ENCODE measurements around the gene TAF13.

Gene TAF13, protein sequence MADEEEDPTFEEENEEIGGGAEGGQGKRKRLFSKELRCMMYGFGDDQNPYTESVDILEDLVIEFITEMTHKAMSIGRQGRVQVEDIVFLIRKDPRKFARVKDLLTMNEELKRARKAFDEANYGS

DNA sequence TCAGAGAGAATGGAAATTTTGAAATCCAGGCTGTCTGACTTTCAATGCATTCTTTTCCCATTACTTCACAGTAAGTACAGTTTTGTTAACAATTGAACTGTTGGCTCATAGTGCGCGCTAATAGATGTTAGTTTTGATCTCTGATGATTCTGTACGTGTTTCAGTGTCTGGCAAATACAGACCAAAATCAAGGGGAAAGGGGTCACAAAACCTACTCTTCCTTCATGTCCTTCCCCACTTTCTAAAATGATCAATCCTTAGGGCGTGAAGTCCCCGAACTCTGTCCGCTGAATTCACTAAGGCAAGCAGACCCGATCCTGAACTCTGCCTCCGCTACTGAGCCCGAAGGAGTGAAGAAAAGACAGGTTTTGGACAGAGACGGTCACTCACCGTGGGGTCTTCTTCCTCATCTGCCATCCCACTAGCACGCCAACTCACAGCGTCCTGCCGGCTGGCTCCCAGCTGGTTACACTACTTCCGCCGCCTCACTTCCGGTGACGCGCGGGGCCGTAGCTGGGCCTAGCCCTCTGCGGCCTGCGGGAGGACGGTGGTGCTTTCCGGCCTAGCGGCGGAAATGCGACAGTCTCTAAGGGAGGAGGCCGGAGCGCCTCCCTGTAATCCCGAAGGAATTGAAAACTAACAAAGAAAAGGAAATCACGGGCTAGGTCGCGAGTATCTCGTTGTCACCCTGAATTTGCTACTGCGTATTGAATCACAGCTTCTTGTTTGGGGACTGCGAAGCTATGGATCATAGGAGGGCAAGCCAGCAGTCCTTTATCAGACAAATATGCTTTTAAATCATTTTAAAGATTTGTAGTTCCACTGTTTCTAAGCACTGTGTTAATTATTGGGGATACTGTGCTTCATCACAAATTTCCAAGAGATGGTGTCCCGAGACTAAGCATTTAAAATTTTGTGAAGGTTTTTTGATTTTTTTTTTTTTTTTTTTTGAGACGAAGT is at the start of gene TAF13:
TAF13 (minus strand) TSS at position 473 of the 960 bp plus-strand sequence; CDS start at position 417, 56 bp downstream.
- peak; percentile 94 for DNase-seq

DNA sequence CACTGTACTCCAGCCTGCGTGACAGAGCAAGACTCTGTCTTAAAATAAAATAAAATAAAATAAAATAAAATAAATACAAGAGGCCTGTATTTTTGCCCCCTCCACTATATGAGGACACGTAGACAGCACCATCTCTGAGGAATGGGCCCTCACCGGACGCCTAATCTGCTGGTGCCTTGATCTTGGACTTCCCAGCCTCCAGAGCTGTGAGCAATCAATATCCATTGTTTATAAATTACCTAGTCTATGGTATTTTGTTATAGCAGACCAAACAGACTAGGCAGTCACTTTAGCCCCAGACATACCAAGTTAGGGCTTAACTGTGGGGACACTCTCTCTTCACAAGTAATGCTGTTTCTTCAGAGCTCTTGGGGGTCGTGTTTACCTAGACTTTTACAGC is 44.6 kb upstream of the TAF13 start:
- DNase-seq: no peak

DNA sequence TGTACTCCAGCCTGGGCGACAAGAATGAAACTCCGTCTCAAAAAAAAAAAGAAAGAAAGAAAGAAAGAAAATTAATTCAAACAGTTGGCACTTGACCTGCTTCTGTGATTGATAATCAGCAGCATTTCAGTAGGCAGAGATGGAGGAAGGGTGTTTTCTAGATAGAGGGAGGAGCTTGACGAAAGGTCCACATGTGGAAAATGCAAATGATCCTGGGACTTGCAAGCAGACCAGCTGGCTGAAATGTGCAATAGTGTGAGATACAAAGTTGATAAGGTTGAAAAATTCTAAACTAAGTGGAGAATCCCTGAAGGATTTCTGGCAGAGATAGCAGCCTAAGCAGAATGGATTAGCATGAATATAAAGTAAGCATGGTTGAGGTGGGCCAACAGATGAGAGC is 42.3 kb upstream of the TAF13 start:
- DNase-seq: no peak

DNA sequence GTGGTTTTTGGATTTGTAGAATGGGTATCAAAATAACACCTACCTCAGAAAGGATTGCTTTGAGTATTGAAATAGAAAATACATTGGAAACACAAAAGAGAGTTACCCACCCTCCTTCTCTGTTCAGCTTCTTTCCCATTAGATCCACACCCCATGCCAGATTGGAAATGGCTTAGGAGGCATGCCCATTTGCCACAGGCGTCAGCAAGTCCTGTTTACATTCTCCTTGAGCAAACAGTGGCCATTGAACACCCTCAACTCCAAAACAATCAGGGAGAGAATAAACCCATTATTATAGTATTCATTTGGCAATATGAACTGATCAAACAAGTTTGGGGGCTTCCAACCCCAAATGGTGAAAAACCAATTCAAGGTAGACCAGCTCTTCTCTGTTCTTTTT is 40.5 kb upstream of the TAF13 start:
- DNase-seq: no peak

DNA sequence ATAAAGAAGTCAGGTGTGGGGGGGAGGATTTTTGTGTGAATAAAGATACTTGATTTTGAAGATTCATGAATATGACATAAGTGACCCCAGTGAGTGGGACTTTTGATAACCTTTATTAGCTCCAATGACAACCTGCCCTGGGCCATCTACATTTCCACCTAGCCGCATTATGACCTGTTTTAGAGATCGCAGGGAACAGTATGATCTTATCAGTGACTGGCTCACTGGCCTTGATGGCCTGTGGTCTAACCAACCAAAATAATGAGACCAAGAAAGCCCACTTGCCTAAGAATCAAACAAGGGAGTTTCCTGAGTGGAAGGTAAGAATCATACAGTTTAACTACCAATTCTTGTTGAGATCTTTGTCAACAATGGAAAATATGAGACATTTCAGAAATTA is 39.9 kb upstream of the TAF13 start:
- no peak for DNase-seq

DNA sequence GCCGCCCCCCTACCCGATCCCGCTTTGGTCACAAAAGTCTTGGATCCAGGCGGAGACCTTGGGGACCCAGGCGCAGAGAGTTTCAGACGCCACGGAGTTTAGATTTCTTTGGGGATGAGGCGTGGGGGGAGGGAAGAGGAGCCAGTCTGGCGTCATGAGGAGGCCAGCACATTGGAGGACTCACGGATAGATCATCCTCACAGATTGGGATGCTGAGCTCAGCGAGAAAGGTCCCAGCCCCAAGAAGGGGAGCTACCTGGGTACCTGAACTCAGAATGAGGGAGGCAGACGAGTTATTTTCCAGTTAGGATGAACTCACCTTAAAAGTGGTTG is 38.5 kb upstream of the TAF13 start:
- no peak for DNase-seq

DNA sequence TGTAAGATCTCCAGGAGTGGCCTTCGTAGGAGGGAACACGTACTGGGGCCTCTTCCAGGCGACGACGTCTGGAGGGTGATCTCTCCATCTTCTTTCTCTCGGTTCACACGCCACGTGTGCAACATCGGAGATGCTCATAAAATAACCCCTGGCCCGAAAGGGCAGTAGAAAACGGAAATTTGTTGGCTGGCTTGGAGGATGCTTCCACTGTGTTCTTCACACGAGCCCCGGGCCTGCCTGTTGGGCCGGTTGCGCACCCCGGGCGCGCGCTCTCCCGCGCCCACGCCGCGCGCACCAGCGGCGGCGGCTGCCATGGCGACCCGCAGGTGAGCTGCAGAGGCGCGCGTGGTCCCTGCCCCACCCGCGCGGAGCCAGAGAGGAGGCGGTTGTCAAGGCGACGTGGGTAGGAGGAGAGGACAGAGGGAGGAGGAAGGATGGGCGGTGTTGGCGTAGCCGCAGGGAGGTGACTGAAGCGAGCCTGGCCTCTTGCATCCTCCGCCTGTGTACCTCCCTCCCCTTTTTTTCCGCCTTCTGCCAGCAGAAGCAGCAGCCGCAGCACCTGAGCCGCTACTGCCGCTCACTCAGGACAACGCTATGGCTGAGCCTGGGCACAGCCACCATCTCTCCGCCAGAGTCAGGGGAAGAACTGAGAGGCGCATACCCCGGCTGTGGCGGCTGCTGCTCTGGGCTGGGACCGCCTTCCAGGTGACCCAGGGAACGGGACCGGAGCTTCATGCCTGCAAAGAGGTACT is 38.0 kb upstream of the TAF13 start, which contains the start of gene ELAPOR1:
ELAPOR1 (plus strand) TSS at position 526 of the 752 bp plus-strand sequence; CDS start at position 595, 69 bp downstream.
- DNase-seq: peak; percentile 60

DNA sequence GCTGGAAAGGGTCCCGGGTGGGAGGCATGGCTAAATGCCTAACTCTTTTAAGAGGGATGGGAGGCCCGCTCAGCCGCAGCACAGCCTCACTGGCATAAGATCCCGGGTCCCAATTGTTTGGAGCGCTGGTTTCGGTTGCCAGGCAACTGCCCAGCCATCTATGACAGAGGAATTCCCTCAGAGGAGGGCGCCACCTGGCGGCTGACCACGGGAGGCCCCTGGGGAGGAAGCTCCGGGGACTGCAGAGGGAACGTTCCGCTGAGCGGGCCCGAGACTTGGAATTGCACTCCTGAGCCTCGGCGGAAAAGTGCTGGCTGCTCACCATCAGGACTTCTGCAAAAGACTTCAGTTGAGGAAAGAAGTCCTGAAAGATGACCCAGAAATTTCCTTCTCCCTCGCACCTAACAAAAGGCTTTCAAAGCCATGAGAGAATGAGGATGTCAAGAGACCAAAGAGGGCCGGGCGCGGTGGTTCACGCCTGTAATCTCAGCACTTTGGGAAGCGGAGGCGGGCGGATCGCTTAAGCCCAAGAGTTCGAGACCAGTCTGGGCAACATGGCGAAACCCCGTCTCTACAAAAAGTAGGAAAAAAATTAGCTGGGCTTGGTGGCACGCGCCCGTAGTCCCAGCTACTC is 37.0 kb upstream of the TAF13 start:
- DNase-seq: peak; percentile 92

DNA sequence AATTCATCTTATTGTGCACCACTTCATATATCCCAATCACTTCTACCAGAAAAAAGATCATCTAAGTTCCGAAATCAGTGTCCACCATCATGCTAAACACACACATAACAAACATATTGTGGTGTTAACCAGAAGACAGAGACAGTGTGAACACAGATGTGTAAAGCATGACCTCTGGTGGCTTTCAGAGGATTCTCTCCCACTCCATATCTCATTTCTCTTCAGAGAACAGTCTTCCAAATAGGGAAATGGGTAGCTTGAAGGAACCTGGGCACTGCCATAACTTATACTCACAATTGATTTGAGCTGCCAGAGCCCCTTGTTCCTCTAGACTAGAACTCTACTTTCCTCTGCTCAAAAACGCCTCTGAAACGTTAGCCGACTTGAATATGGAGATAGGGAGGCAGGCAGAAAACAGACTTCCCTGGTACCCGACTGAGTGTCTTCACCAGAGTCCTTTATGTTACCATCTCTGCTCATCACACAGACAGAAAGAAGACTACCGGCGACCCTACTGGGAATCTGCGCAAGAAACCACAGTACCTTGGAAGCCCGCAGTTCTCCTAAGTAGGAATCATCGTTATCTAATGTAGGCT is 36.4 kb upstream of the TAF13 start:
- peak; percentile 84 for DNase-seq

DNA sequence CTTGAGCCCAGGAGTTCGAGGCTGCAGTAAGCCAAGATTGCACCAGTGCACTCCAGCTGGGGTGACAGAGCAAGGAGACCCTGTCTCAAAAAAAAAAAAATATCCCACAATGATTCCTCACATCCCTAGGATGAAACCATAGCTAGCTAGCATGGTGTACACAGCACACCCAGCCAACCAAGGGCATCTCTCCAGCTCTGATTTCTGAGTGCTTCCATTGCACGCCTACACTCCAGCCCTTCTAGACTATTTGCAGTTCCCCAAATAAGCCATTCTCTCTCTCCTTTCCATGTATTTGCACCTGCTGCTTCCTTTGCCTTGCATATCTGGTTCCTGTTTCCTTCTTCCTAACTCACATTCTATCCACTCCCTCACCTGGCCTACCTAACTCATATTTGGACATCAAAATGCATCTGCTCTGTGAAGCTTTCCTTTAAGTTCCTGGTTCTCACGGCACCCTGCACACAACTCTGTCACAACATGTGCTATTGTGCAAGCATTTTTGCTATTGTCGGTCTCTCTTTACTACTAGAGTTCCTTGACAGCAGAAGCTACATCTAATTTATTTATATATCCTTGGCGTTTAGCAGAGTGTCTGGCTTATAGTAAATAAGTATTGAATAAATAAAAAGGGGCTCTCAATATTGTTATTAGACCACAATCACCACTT is 35.7 kb upstream of the TAF13 start:
- DNase-seq: peak; percentile 37

DNA sequence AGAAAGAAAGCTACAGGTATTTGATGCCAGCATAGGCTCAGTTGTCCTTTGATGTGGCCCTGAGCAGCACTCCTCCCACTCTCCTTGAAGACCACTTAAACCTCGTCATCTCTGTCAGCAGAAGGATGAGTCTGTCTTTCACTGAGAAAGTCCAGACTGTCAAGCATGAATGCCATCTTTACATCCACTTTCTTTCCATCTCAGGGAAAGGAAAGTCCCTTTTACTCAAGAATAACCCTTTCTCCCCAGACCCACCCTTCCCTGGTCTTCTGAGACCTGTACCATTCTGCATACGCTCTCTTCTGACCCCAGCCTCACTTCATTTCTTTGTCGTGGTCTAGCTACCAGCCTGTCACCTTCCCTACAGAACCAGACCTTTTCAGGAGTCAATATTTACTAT is 34.1 kb upstream of the TAF13 start:
- DNase-seq: no peak

DNA sequence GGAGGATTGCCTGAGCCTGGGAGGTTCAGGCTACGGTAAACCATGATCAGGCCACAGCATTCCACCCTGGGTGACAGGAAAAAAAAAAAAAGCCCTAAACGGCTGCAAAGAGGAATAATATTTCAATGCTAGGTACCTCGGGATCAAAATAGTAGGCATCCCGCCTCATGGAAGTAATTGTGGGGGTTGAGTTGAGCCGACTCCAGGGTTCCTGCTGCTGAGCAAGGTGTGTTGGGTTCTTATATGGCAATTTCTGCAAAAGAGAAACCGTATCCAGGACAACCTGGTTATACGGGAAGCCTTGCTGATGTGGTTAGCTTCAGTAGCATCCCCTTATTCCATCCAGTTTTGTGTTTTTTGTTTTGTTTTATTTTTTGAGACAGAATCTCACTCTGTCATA is 32.0 kb upstream of the TAF13 start:
- DNase-seq: no peak

DNA sequence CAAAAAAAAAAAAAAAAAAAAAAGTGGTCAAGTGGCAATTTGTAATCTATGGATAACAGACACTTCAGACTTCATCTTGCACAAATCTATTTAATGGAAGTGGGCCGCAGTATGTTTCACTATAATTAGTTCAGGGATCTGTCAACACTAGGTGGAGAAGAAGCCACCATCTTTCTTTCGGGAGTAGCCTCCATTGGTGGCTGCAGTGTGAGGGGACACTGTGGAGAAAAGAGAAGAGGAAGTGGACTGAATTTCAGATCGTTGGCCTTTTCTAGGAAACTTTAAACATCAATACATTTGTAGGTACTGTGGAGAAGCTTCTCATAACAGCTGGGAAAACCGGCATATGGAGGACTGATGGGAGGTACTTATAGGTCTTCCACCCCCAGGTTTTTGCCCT is 30.1 kb upstream of the TAF13 start:
- no peak for DNase-seq

DNA sequence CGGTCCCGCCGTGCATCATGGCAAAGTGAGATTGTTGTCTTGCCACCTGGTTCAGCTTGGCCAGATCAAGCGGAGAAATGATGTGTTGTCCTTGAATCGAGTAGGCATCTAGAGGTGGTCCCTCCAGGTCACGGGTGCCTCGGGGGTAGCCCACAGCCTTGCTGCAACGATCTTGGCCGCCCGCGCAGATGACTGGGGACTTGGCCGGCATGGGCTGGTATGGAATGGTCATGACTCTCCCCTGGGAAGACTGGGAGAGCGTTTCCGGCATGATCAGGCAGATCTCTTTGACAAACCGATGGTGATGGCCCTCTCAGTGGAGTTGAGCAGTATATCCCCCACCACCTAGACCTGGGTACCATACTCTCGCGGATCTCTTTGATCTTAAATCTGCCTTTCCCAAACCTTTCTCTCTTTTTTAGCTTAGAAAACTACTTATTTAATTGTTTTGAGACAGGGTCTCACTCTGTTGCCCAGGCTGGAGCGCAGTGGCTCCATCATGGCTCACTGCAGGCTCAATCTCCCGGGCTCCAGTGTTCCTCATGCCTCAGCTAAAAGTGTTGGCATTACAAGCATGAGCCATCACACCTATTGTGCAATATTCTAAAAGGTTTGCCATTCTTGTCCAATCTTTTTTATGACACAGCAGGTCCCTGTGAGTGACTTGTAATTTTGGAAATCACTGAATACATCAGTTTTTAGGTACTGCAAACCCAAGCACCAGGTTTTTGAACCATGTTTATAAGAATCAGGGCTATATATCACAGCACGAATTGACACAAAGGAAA is 28.8 kb upstream of the TAF13 start:
- DNase-seq: no peak

DNA sequence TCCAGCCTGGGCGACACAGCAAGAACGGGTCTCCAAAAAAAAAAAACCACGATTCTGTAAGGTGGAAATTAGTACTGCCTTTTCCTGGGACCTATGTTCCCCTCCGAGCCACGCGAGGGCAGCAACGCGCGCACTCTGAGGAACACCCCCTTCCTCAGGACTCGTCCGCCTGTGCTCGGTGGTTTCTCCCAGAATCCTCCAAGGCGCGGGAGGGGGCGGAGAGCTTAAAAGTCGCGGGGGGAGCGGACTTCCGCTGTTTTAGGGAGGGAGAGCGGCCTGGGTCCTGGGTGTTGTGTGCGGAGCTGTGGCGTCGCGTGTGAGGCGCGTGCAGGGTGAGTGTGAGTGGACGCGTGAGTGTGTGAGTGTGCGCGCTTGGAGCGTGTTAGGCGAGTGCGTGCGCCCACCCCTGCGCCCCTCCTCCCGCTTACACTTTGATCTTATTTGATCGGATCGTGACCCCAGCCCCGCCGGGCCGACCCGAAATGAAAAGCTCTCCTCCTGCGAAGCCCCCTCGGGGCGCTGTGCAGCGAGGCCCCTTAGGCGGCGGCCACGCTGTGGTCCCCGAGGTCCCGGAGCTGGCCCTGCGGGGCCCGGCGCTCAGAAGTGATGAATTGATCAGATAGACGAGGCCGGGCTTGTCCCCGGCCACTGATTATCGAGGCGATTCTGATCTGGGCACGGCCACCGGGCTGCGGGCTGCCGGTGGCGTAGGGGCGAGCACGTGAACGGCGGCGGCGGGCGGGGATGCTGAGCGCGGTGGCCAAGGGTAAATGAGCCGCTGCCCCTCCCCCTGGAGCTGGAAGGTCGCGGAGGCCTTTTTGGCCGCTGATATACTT is 24.4 kb upstream of the TAF13 start:
- peak; percentile 99 for DNase-seq

DNA sequence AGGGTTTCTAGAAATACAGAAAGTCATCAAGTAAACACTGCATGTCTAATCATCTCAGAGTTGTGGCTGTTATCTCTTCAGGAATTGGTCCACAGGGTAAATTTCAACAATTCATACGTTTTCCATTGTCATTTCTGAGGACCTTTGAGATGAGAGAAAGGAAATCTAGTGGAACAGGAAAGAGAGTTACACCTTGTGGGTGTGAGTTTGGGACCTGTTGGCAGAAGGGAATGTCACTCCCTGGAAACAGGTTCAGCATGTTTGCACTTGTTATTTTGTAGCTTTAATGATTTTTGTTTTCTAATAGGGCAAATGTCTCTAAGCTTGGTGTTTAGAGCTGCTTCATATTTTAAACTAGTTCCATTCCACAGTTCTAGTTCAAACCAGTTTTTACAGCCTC is 20.3 kb upstream of the TAF13 start:
- no peak for DNase-seq

DNA sequence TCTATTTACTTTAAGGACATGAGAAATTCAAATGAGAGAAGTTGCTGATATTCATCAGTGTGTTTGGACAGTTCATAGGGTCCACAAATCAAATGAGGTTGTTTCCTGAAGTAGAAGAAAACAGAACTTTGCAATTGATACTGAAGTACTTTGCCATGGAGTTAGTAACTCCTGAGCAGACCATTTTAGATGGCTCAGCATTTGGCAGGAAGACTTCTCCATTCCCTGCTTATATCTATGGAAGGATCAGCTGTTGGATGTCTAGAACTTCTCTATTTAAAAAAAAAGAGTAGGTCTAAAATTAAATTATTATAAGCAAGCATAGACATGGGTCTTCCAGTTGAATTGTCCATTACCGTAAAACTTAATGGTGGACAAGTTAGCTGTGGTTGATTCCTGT is 19.8 kb upstream of the TAF13 start:
- no peak for DNase-seq

DNA sequence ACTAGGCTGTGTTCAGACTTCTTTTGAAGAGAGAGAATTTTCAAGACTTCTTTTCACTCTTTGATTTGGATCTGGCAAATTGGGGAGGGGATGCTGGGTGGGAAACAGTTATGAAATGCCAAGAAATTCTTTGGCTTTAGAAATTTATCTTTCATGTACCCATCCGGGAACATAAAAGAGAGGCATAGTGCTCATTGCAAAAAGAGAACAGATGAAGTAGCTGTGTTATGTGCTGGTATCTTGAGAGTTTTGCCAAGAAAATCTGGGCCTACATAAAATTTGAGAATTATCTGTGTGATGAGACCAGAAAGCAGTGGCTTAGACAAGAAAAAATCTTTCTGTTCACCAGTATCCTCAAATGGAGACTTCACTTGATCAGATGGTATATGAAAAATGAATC is 19.1 kb upstream of the TAF13 start:
- no peak for DNase-seq

DNA sequence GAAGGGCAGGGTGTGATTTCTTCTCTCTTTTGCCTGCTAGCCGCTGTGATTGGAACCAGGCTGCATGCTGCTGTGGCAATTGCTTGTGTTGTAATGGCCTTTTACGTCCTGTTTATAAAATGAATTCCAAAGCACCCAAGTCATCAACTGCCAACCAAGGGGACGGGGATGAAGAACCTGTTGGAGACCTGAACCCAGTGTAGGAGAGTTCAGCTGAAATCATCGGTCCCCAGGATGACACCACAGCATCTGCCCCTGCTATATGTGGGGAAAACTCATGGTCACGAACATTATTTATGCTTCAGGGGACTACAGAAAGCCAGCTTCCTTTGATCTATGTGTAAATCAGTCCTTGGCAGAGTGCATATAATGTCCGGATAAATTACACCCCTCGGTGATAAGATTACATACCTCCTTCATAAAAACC is 18.6 kb upstream of the TAF13 start:
- DNase-seq: no peak

DNA sequence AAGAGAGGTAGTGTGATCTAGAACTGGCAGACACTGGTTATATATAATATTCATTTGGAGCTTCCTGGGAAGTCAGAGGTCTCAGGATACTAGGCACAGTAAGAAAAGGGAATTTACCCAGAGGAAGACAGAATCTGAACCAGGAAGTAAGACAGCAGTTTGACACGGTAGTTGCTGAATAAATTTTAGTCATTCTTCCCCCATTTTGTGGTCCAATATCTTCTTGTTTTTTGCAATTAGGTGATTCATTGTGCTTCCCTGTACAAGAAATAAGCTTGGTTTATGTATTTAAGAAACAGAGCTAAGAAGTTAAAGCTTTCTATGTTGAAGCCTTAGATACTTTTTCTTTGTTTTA is 16.0 kb upstream of the TAF13 start:
- DNase-seq: peak; percentile 31
